NCI-H748 (cell line): ENCODE data around the gene RNF121.

Experiments
- DNase-seq: peaks from one replicate; lab custom pipeline; 2025; ENCODE audit not compliant: unreplicated experiment; lab: John Stamatoyannopoulos, UW

RNF121 gene

GRCh38 chr11:71987521-71987920 lies 58.7 kb downstream of the RNF121 start:
- no peak for DNase-seq

GRCh38 chr11:71988050-71988449 lies 59.2 kb downstream of the RNF121 start:
- DNase-seq, result no peak

- DNase-seq, result no peak
Measured at GRCh38 chr11:71990701-71991100, 61.9 kb downstream of the RNF121 start.

GRCh38 chr11:71991494-71991893 lies 62.6 kb downstream of the RNF121 start:
- DNase-seq, result no peak

- DNase-seq, result no peak
Measured at GRCh38 chr11:71992136-71992730, 63.4 kb downstream of the RNF121 start.

GRCh38 chr11:71994786-71995185 lies 65.9 kb downstream of the RNF121 start:
- no peak for DNase-seq

GRCh38 chr11:71995726-71996291 lies 67.0 kb downstream of the RNF121 start:
- DNase-seq, result no peak

GRCh38 chr11:71996517-71996916 lies 67.7 kb downstream of the RNF121 start:
- no peak for DNase-seq

- DNase-seq, result no peak
Measured at GRCh38 chr11:71996946-71997345, 68.1 kb downstream of the RNF121 start.

GRCh38 chr11:71997594-71997993 lies 68.7 kb downstream of the RNF121 start:
- DNase-seq, result no peak

- no peak for DNase-seq
Measured at GRCh38 chr11:71998061-71998460, 69.2 kb downstream of the RNF121 start.

GRCh38 chr11:71998649-71999310 lies 69.9 kb downstream of the RNF121 start, which contains the start of gene IL18BP:
Gene IL18BP (plus strand): TSS chr11:71998909. CDS start chr11:71999985, 1,076 bp downstream.
- DNase-seq, result no peak

- DNase-seq, result no peak
Measured at GRCh38 chr11:71999362-71999761, 70.5 kb downstream of the RNF121 start.

- DNase-seq, result no peak
Measured at GRCh38 chr11:71999798-72000197, 71.0 kb downstream of the RNF121 start.

GRCh38 chr11:72000202-72000867 lies 71.5 kb downstream of the RNF121 start:
- DNase-seq, result no peak

GRCh38 chr11:72001285-72001684 lies 72.4 kb downstream of the RNF121 start:
- no peak for DNase-seq

GRCh38 chr11:72001834-72002591 lies 73.2 kb downstream of the RNF121 start:
- no peak for DNase-seq

GRCh38 chr11:72002841-72003775 lies 74.3 kb downstream of the RNF121 start:
- no peak for DNase-seq

- no peak for DNase-seq
Measured at GRCh38 chr11:72003776-72004171, 74.9 kb downstream of the RNF121 start.
